Muscle of leg (tissue), 11 donors: Measurements from ENCODE around the gene GFOD2. TPM values are rescaled to one million over a fixed set of nuclear protein-coding genes. Genes with fewer than 3 reads are reported as not detected.
"Not testable (repeated sequence)": the region's sequence is repeated elsewhere in the genome, so short reads cannot be mapped to it uniquely, and the experiment has no call there.

Experiments used
- DNase-seq: peaks from one replicate; pipeline ENCODE4 v3.0.0; 2013
- H3K27ac ChIP-seq: one replicate; pipeline ENCODE4 v1.5.1; 2013; ENCODE audit warnings: mild to moderate bottlenecking, low read length, control low read depth
- H3K27me3 ChIP-seq: one replicate; pipeline ENCODE4 v1.6.1; 2013; ENCODE audit warnings: low read length; ENCODE audit not compliant: control insufficient read depth, insufficient read depth
- H3K36me3 ChIP-seq: one replicate; pipeline ENCODE4 v1.6.1; 2013; ENCODE audit warnings: low read length; ENCODE audit not compliant: control insufficient read depth, insufficient read depth
- H3K4me1 ChIP-seq: one replicate; pipeline ENCODE4 v1.6.1; 2013; ENCODE audit warnings: low read length; ENCODE audit not compliant: control insufficient read depth, insufficient read depth
- H3K4me3 ChIP-seq: one replicate; pipeline ENCODE4 v1.5.1; 2013; ENCODE audit warnings: low read length, control low read depth
- H3K9me3 ChIP-seq: replicated peaks from 2 replicates; pipeline ENCODE4 v1.6.1; 2013; ENCODE audit warnings: low read depth, low read length; ENCODE audit not compliant: control insufficient read depth
- WGBS: methylation state at CpG from one replicate; pipeline ENCODE4 v1.1.5; 2013; ENCODE audit warnings: missing lambda C conversion rate; ENCODE audit not compliant: insufficient coverage; 5-methylcytosine and 5-hydroxymethylcytosine counted together
- polyA plus RNA-seq, 8 donors: library from polyadenylated mRNA; unstranded; fragments of 120-200 nt; gene quantifications; one replicate each; pipeline versions ENCODE4 v1.2.1 to v1.2.3, GENCODE V29; 2013; ENCODE audit warnings: inconsistent platforms in 1 of 8, low replicate concordance in 1 of 8; ENCODE audit not compliant: insufficient read length in 8 of 8, insufficient read depth in 1 of 8
- total RNA-seq: library from RNA; stranded (reverse); fragments of 120-200 nt; gene quantifications from one replicate; pipeline ENCODE4 v1.2.4, GENCODE V29; 2013

The GFOD2 gene
- total and polyA plus RNA-seq, 9 donors = 11.4 to 18.3 (median 13.9) TPM

- 81% methylated on average over 4 of the region's 8 CpGs for WGBS
- not testable (repeated sequence) for H3K36me3 ChIP-seq, H3K27ac ChIP-seq, H3K27me3 ChIP-seq, H3K4me3 ChIP-seq, H3K9me3 ChIP-seq, H3K4me1 ChIP-seq, DNase-seq
Observed at GRCh38 chr16:67693517-67694285, 25.4 kb downstream of the GFOD2 start.

- Histone ChIP-seq H3K4me1 (no peaks in the 10 kb centered on the region), H3K4me3 (no peak overlapping the region), H3K27me3 (no peaks in the 10 kb centered on the region), H3K36me3 (peaks cover 22% of the 10 kb centered on the region), H3K27ac (peak overlapping the region; percentile 15), H3K9me3 (no peaks in the 10 kb centered on the region)
- DNase-seq = no peak
- WGBS = 88% methylated on average over 9 of the region's 17 CpGs
Observed at GRCh38 chr16:67685388-67686112, 33.6 kb downstream of the GFOD2 start.

GRCh38 chr16:67683767-67684166 is 35.3 kb downstream of the GFOD2 start:
- H3K4me3 ChIP-seq = no peak overlapping the region
- H3K36me3 ChIP-seq = peaks cover 22% of the 10 kb centered on the region
- WGBS = no CpG with 5 or more reads among the region's 4 CpGs
- H3K27ac ChIP-seq = no peak overlapping the region
- H3K4me1 ChIP-seq = no peaks in the 10 kb centered on the region
- no peak for DNase-seq
- H3K27me3 ChIP-seq = no peaks in the 10 kb centered on the region
- no peaks in the 10 kb centered on the region for H3K9me3 ChIP-seq

- Histone ChIP-seq H3K36me3 (peaks cover 24% of the 10 kb centered on the region), H3K4me3 (no peak overlapping the region), H3K27me3 (no peaks in the 10 kb centered on the region), H3K27ac (no peak overlapping the region), H3K4me1 (no peaks in the 10 kb centered on the region), H3K9me3 (no peaks in the 10 kb centered on the region)
- DNase-seq = no peak
- 97% methylated on average over 5 of the region's 10 CpGs for WGBS
Observed at GRCh38 chr16:67679935-67680897, 38.9 kb downstream of the GFOD2 start.

- Histone ChIP-seq H3K9me3 (no peaks in the 10 kb centered on the region), H3K4me3 (no peak overlapping the region), H3K4me1 (peaks cover 10% of the 10 kb centered on the region), H3K27ac (no peak overlapping the region), H3K27me3 (no peaks in the 10 kb centered on the region), H3K36me3 (peaks cover 18% of the 10 kb centered on the region)
- DNase-seq = peak; percentile 62
- 80% methylated on average over 10 of the region's 12 CpGs for WGBS
Observed at GRCh38 chr16:67678354-67679023, 40.6 kb downstream of the GFOD2 start.

- no peaks in the 10 kb centered on the region for H3K27me3 ChIP-seq
- peaks cover 10% of the 10 kb centered on the region for H3K36me3 ChIP-seq
- H3K4me1 ChIP-seq = peaks cover 18% of the 10 kb centered on the region
- no peak for DNase-seq
- H3K27ac ChIP-seq = no peak overlapping the region
- WGBS = 100% methylated on average over 1 of the region's 1 CpG
- no peaks in the 10 kb centered on the region for H3K9me3 ChIP-seq
- no peak overlapping the region for H3K4me3 ChIP-seq
Observed at GRCh38 chr16:67677712-67678111, 41.4 kb downstream of the GFOD2 start.

- Histone ChIP-seq H3K9me3 (no peaks in the 10 kb centered on the region), H3K4me1 (peaks cover 18% of the 10 kb centered on the region), H3K27me3 (no peaks in the 10 kb centered on the region), H3K36me3 (peaks cover 9% of the 10 kb centered on the region), H3K27ac (no peak overlapping the region), H3K4me3 (no peak overlapping the region)
- no peak for DNase-seq
- WGBS = 87% methylated on average over 3 of the region's 8 CpGs
Observed at GRCh38 chr16:67676939-67677338, 42.2 kb downstream of the GFOD2 start.

GRCh38 chr16:67676516-67676915 is 42.6 kb downstream of the GFOD2 start:
- WGBS = no CpG with 5 or more reads among the region's 4 CpGs
- no peak overlapping the region for H3K27ac ChIP-seq
- peaks cover 18% of the 10 kb centered on the region for H3K4me1 ChIP-seq

GRCh38 chr16:67675999-67676398 is 43.1 kb downstream of the GFOD2 start:
- H3K4me3 ChIP-seq = no peak overlapping the region
- WGBS = 94% methylated on average over 3 of the region's 7 CpGs
- H3K4me1 ChIP-seq = peaks cover 18% of the 10 kb centered on the region
- H3K9me3 ChIP-seq = no peaks in the 10 kb centered on the region
- H3K36me3 ChIP-seq = peaks cover 8% of the 10 kb centered on the region
- DNase-seq = no peak
- H3K27ac ChIP-seq = no peak overlapping the region
- H3K27me3 ChIP-seq = no peaks in the 10 kb centered on the region

More at GRCh38 chr16:67676516-67676915, 42.6 kb downstream of the GFOD2 start:
- H3K36me3 ChIP-seq = peaks cover 9% of the 10 kb centered on the region
- no peaks in the 10 kb centered on the region for H3K9me3 ChIP-seq
- DNase-seq = no peak
- H3K4me3 ChIP-seq = no peak overlapping the region
- no peaks in the 10 kb centered on the region for H3K27me3 ChIP-seq
